ENCODE measurements around the gene HASPIN.

DNA sequence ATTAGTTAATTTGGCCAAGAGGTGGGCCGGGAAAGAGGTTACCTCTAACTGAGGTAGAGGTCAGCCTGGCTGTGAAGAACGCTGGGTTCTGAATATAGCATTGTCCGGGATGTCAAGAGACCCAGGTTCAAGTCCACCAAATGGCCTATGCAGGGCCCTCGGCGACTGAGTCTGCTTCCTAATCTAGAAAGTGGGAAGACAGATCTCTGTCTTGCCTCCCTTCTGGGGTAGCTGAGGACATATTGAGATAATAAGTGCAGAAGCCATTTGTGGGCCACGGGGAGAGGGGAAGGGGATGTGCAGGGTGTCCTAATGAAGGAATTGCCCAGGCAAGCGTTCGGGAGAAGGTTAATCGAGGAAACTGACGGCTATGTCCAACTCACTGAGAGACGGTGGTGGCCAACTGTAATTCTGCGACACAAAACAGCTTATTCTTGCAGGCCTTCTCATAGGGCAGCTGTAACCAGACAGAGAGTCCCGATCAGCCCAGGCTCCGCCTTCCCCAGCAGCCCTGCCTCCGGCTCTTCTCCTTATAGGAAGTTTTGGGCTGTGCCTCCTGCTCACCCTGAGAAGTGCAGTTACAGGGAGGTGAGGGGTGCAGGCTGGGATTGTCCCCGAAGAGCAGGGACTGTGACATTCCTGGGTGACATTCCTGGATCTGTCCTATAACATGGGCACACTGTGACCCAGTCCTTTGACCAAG lies 15.9 kb downstream of the HASPIN start:
- TF ChIP-seq, protein P1, sequence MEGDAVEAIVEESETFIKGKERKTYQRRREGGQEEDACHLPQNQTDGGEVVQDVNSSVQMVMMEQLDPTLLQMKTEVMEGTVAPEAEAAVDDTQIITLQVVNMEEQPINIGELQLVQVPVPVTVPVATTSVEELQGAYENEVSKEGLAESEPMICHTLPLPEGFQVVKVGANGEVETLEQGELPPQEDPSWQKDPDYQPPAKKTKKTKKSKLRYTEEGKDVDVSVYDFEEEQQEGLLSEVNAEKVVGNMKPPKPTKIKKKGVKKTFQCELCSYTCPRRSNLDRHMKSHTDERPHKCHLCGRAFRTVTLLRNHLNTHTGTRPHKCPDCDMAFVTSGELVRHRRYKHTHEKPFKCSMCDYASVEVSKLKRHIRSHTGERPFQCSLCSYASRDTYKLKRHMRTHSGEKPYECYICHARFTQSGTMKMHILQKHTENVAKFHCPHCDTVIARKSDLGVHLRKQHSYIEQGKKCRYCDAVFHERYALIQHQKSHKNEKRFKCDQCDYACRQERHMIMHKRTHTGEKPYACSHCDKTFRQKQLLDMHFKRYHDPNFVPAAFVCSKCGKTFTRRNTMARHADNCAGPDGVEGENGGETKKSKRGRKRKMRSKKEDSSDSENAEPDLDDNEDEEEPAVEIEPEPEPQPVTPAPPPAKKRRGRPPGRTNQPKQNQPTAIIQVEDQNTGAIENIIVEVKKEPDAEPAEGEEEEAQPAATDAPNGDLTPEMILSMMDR (IDR thresholded peaks at IDR 0.05) = no peak
- TF ChIP-seq POLR2A (IDR thresholded peaks at IDR 0.05) = no peak
- TF ChIP-seq POLR2AphosphoS5 (IDR thresholded peaks at IDR 0.05) = no peak
- no peak for TF ChIP-seq EP300 (IDR thresholded peaks at IDR 0.05)

All from gastroesophageal sphincter (tissue), 3 donors.